Stomach (tissue), 9 donors: ENCODE measurements around the gene DOC2A. TPM values are rescaled to one million over a fixed set of nuclear protein-coding genes. Genes with fewer than 3 reads are reported as not detected.

Experiments
- DNase-seq, 2 donors: peaks; one replicate each; pipeline versions ENCODE4 v3.0.0 to v3.0.0-alpha.2; 2013 to 2019
- H3K27ac ChIP-seq, 5 donors: fragments of 200-600 bp in 4 of 5; sonication (generic) in 4 of 5; one replicate each; pipeline ENCODE4 v1.5.1; 2013 to 2019; ENCODE audit warnings: mild to moderate bottlenecking in 1 of 5, moderate library complexity in 1 of 5
- H3K27me3 ChIP-seq, 3 donors: fragments of 200-600 bp; sonication (generic); one replicate each; pipeline ENCODE4 v1.5.1; 2017 to 2019; ENCODE audit warnings: mixed run types in 1 of 3
- H3K36me3 ChIP-seq, 4 donors: fragments of 200-600 bp; sonication (generic); 1 replicate in 3 of 4; 2 replicates in 1 of 4; pipeline ENCODE4 v1.5.1; 2016 to 2019
- H3K4me1 ChIP-seq, 4 donors: fragments of 200-600 bp; sonication (generic); one replicate each; pipeline ENCODE4 v1.5.1; 2016 to 2019
- H3K4me3 ChIP-seq, 4 donors: fragments of 200-600 bp; sonication (generic) in 3 of 4; one replicate each; pipeline ENCODE4 v1.5.1; 2016 to 2019; ENCODE audit warnings: mild to moderate bottlenecking in 1 of 4
- H3K9me3 ChIP-seq, 4 donors: fragments of 200-600 bp; sonication (generic); one replicate each; pipeline ENCODE4 v1.5.1; 2016 to 2019
- EP300 ChIP-seq: sonication (generic); formaldehyde crosslinking; IDR thresholded peaks from one replicate; pipeline ENCODE4 v1.6.1; 2017; ENCODE audit warnings: antibody characterized with exemption
- POLR2A ChIP-seq, 4 donors: fragments of 450-650 bp; IDR thresholded peaks; one replicate each; pipeline ENCODE4 v1.6.1; 2016; ENCODE audit warnings: antibody characterized with exemption in 4 of 4, control low read depth in 2 of 4, mild to moderate bottlenecking in 1 of 4, moderate library complexity in 1 of 4
- POLR2AphosphoS5 ChIP-seq, 3 donors: sonication (generic); formaldehyde crosslinking; IDR thresholded peaks; one replicate each; pipeline ENCODE4 v1.6.1; 2016; ENCODE audit warnings: antibody characterized with exemption in 3 of 3
- WGBS, 5 donors: extraction: QIAGEN DNeasy Blood & Tissue Kit in 3 of 5; methylation state at CpG; one replicate each; pipeline versions ENCODE4 v1.1.5 to v1.1.7; 2013 to 2018; 5-methylcytosine and 5-hydroxymethylcytosine counted together
- intact Hi-C: fragments of 100-400 bp; cut with DNase I; formaldehyde crosslinking; loops from one replicate; pipeline ENCODE4 v1.15.1; 2023; ENCODE audit warnings: low total_unique reads
- polyA plus RNA-seq, 3 donors: library from polyadenylated mRNA; stranded (reverse); fragments of 200-250 nt; gene quantifications; one replicate each; pipeline ENCODE4 v1.2.3, GENCODE V29; 2013
- total RNA-seq, 5 donors: library from RNA; depleted of rRNA; stranded (reverse); fragments of >200 nt; gene quantifications; one replicate each; pipeline versions ENCODE4 v1.1.0 to v1.2.3, GENCODE V29; 2014 to 2016
- TF ChIP-seq, protein P1 (sequence below), 7 experiments: fragments of 450-650 bp in 4 of 7; fragments of 200-600 bp in 3 of 7; sonication (generic) in 3 of 7; IDR thresholded peaks; one replicate each; pipeline ENCODE4 v1.5.1; 2016 to 2019; ENCODE audit warnings: antibody characterized with exemption in 7 of 7, control low read depth in 2 of 7, mild to moderate bottlenecking in 1 of 7
- donor health status: healthy with polysubstance abuse.
- donor health status: Bipolar disorder and iron deficiency.
- donor health status: healthy.

DOC2A gene
- total and polyA plus RNA-seq, 8 donors = 0.72 to 20.9 (median 1.8) TPM; not detected in 4

DNA sequence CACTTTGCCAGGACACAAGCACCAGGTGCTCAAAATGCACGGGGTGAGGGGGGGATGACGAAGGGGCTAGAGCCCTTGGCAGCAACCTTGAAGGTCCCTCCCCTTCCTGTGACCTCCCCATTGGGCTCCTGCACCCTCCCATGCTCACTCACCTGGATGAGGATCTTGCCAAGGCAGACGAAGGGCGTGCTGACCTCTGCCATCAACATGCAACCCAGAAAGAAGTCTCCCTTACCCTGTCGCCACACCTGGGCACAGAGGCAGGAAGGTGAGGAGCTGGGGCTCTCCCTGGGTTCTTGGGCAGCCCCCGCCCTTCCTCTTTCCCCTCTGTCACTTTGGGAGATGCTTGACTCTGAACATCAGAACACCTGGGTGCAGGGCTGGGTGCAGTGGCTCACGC, 14.7 kb upstream of the DOC2A start:
- Histone ChIP-seq H3K27me3 (peaks cover 16 to 65% (median 38%) of the 10 kb centered on the region in 3 donors), H3K4me1 (peaks cover 7 to 14% (median 12%) of the 10 kb centered on the region in 4 donors), H3K4me3 (no peak overlapping the region), H3K9me3 (no peaks in the 10 kb centered on the region), H3K36me3 (no peaks in the 10 kb centered on the region), H3K27ac (no peak overlapping the region)
- 46 to 62% (median 52%) methylated on average over 7 of the region's 7 CpGs for WGBS, 5 donors
- no peak for DNase-seq
- TF ChIP-seq EP300 = no peak
- no peak for TF ChIP-seq POLR2A (IDR thresholded peaks at IDR 0.05)
- TF ChIP-seq, protein P1, sequence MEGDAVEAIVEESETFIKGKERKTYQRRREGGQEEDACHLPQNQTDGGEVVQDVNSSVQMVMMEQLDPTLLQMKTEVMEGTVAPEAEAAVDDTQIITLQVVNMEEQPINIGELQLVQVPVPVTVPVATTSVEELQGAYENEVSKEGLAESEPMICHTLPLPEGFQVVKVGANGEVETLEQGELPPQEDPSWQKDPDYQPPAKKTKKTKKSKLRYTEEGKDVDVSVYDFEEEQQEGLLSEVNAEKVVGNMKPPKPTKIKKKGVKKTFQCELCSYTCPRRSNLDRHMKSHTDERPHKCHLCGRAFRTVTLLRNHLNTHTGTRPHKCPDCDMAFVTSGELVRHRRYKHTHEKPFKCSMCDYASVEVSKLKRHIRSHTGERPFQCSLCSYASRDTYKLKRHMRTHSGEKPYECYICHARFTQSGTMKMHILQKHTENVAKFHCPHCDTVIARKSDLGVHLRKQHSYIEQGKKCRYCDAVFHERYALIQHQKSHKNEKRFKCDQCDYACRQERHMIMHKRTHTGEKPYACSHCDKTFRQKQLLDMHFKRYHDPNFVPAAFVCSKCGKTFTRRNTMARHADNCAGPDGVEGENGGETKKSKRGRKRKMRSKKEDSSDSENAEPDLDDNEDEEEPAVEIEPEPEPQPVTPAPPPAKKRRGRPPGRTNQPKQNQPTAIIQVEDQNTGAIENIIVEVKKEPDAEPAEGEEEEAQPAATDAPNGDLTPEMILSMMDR (IDR thresholded peaks at IDR 0.05) = no peak
- TF ChIP-seq POLR2AphosphoS5 (IDR thresholded peaks at IDR 0.05) = no peak
- intact Hi-C loops = loop anchor here (5.0 to 10.0 kb wide), 2 partner anchors 161 to 328 kb away; partner anchors contain the start of gene CDIPT

DNA sequence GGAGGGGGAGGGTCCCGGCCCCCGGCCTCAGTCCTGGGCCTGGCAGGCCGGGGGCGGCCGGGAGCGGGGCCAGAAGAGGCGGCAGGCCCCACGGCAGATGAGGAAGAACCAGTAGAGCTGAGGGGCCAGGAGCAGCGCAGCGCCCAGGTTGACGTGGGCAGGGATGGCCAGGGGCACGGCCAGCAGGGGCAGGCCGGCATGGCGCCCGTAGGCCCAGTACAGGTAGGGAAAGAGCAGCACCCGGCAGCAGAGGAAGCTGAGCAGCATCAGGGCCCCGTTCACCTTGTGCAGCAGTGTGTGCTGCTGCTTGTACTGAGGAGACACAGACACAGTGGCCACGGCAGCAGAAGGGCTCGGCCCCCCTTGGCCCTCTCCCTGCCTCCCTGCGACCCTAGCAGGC, 14.3 kb upstream of the DOC2A start:
- H3K27ac ChIP-seq = no peak overlapping the region
- intact Hi-C loops = loop anchor here (5.0 to 10.0 kb wide), 2 partner anchors 160 to 328 kb away; partner anchors contain the start of gene CDIPT
- 61 to 74% (median 68%) methylated on average over 11 to 20 of the region's 20 CpGs for WGBS, 5 donors
- no peak for DNase-seq
- H3K4me3 ChIP-seq = no peak overlapping the region
- no peaks in the 10 kb centered on the region for H3K9me3 ChIP-seq
- peaks cover 16 to 61% (median 34%) of the 10 kb centered on the region in 3 donors for H3K27me3 ChIP-seq
- H3K4me1 ChIP-seq = peaks cover 7 to 14% (median 12%) of the 10 kb centered on the region in 4 donors
- TF ChIP-seq POLR2AphosphoS5 (IDR thresholded peaks at IDR 0.05) (no peak), EP300 (no peak), POLR2A (IDR thresholded peaks at IDR 0.05) (no peak)
- TF ChIP-seq, protein P1 (IDR thresholded peaks at IDR 0.05) = no peak
- H3K36me3 ChIP-seq = no peaks in the 10 kb centered on the region

GRCh38 chr16:30024451-30024850, 13.6 kb upstream of the DOC2A start:
- TF ChIP-seq POLR2AphosphoS5 (IDR thresholded peaks at IDR 0.05) (no peak), EP300 (no peak), POLR2A (IDR thresholded peaks at IDR 0.05) (no peak)
- TF ChIP-seq, protein P1 (IDR thresholded peaks at IDR 0.05) = no peak
- peaks cover 16 to 54% (median 27%) of the 10 kb centered on the region in 3 donors for H3K27me3 ChIP-seq
- no peak overlapping the region for H3K4me3 ChIP-seq
- H3K9me3 ChIP-seq = no peaks in the 10 kb centered on the region
- H3K36me3 ChIP-seq = no peaks in the 10 kb centered on the region
- DNase-seq = no peak
- intact Hi-C loops = loop anchor here (10.0 kb wide), 1 partner anchor 160 kb away; the partner anchor contains the start of gene CDIPT
- 64 to 77% (median 65%) methylated on average over 12 to 16 of the region's 16 CpGs for WGBS, 5 donors
- peaks cover 7 to 14% (median 12%) of the 10 kb centered on the region in 4 donors for H3K4me1 ChIP-seq
- H3K27ac ChIP-seq = no peak overlapping the region

GRCh38 chr16:30023586-30023985, 12.8 kb upstream of the DOC2A start:
- intact Hi-C loops = loop anchor here (10.0 kb wide), 1 partner anchor 159 kb away; the partner anchor contains the start of gene CDIPT
- no peak for DNase-seq
- no peak overlapping the region for H3K27ac ChIP-seq
- H3K9me3 ChIP-seq = no peaks in the 10 kb centered on the region
- peaks cover 7 to 14% (median 12%) of the 10 kb centered on the region in 4 donors for H3K4me1 ChIP-seq
- WGBS, 5 donors = 81 to 90% (median 85%) methylated on average over 5 to 11 of the region's 11 CpGs
- no peak overlapping the region for H3K4me3 ChIP-seq
- TF ChIP-seq POLR2A (IDR thresholded peaks at IDR 0.05) (no peak), EP300 (no peak), POLR2AphosphoS5 (IDR thresholded peaks at IDR 0.05) (no peak)
- TF ChIP-seq, protein P1 (IDR thresholded peaks at IDR 0.05) = no peak
- H3K36me3 ChIP-seq = no peaks in the 10 kb centered on the region
- peaks cover 9 to 45% (median 18%) of the 10 kb centered on the region in 3 donors for H3K27me3 ChIP-seq
